ENCODE results near the gene CACNB2. TPM values are rescaled to one million over a fixed set of nuclear protein-coding genes. Genes with fewer than 3 reads are reported as not detected.
A peak's percentile ranks its signal among the peaks of the same experiment; 100 is the strongest.
"Not testable (repeated sequence)": the region's sequence is repeated elsewhere in the genome, so short reads cannot be mapped to it uniquely, and the experiment has no call there.

Gene CACNB2
- total RNA-seq, 1 experiment from 2014 or later = 3.2 TPM

- H3K27ac Mint-ChIP-seq; H3K27me3 Mint-ChIP-seq (ENCODE audit: low read depth); DNase-seq (ENCODE audit: low spot score); H3K4me3 Mint-ChIP-seq; H3K4me1 Mint-ChIP-seq; CTCF ChIA-PET; ATAC-seq; H3K9me3 Mint-ChIP-seq; POLR2A ChIA-PET; H3K36me3 Mint-ChIP-seq: not testable (repeated sequence)
- TF ChIP-seq HMGA2 (CRISPR knock-in tag; IDR thresholded peaks at IDR 0.05) = peak; percentile 93
Observed at GRCh38 chr10:18181382-18181781, 41.2 kb downstream of the CACNB2 start.

- ATAC-seq (no peak), DNase-seq (ENCODE audit: low spot score) (no peak)
- H3K4me1 Mint-ChIP-seq = no peaks in the 10 kb centered on the region
- H3K9me3 Mint-ChIP-seq = peaks cover 8% of the 10 kb centered on the region; the same call in 1 of the 2 replicates
- ChIA-PET CTCF (no interaction called here), POLR2A (interaction anchor here (0.6 kb wide), 1 partner anchor 1112 kb away, joined by 4 read pairs; no protein-coding TSS in a partner anchor)
- no peaks in the 10 kb centered on the region for H3K27me3 Mint-ChIP-seq (ENCODE audit: low read depth)
- no peak overlapping the region for H3K27ac Mint-ChIP-seq
- TF ChIP-seq JAZF1 (CRISPR knock-in tag; IDR thresholded peaks at IDR 0.05) (no peak), CBFB (CRISPR knock-in tag; IDR thresholded peaks at IDR 0.05; ENCODE audit: low read depth) (no peak), CREB1 (CRISPR knock-in tag; IDR thresholded peaks at IDR 0.05) (no peak), EMX1 (CRISPR knock-in tag; IDR thresholded peaks at IDR 0.05) (no peak), ARID4B (CRISPR knock-in tag; IDR thresholded peaks at IDR 0.05; ENCODE audit: borderline replicate concordance) (no peak), IRF2 (CRISPR knock-in tag; IDR thresholded peaks at IDR 0.05; ENCODE audit: borderline replicate concordance, low read depth) (no peak), SMAD4 (CRISPR knock-in tag; IDR thresholded peaks at IDR 0.05) (no peak), HMGA2 (CRISPR knock-in tag; IDR thresholded peaks at IDR 0.05) (no peak), PRRX2 (CRISPR knock-in tag; IDR thresholded peaks at IDR 0.05) (no peak), FOXP4 (CRISPR knock-in tag; IDR thresholded peaks at IDR 0.05) (no peak), STAT6 (CRISPR knock-in tag; conservative IDR thresholded peaks at IDR 0.05; ENCODE audit: low read depth) (no peak), KAT7 (CRISPR knock-in tag; IDR thresholded peaks at IDR 0.05; ENCODE audit: borderline replicate concordance) (no peak), CTCF (IDR thresholded peaks at IDR 0.05) (no peak), ZNF219 (CRISPR knock-in tag; IDR thresholded peaks at IDR 0.05; ENCODE audit: borderline replicate concordance) (no peak), IRF1 (CRISPR knock-in tag; IDR thresholded peaks at IDR 0.05) (no peak), FOXP1 (CRISPR knock-in tag; IDR thresholded peaks at IDR 0.05; ENCODE audit: borderline replicate concordance) (no peak), FOXJ3 (CRISPR knock-in tag; IDR thresholded peaks at IDR 0.05; ENCODE audit: borderline replicate concordance) (no peak), ZSCAN18 (CRISPR knock-in tag; IDR thresholded peaks at IDR 0.05) (no peak)
- peaks cover 4% of the 10 kb centered on the region; the same call in 1 of the 2 replicates for H3K36me3 Mint-ChIP-seq
- H3K4me3 Mint-ChIP-seq = no peak overlapping the region
Observed at GRCh38 chr10:18185621-18186020, 45.4 kb downstream of the CACNB2 start.
